ENCODE results near the gene DACH1. TPM values are rescaled to one million over a fixed set of nuclear protein-coding genes. Genes with fewer than 3 reads are reported as not detected.

The DACH1 gene
- total RNA-seq, 1 experiment from 2014 or later = not detected

GRCh38 chr13:71663431-71663830 is 203.6 kb downstream of the DACH1 start:
- H2AFZ ChIP-seq (ENCODE audit: low read depth, low read length, poor library complexity, severe bottlenecking) = no peak overlapping the region
- ATAC-seq = no peak
- ChIA-PET RAD21 (ENCODE audit: low non-redundant PET in 1 of 2, low total read pairs in 2 of 2, uncharacterized antibody in 2 of 2, unreplicated experiment in 2 of 2) (no interaction called here), POLR2A (no interaction called here), CTCF (no interaction called here)
- no peaks in the 10 kb centered on the region for H3K36me3 ChIP-seq (ENCODE audit: control insufficient read depth in 1 of 2, insufficient read depth in 2 of 2, low read length in 2 of 2)
- H3K9ac ChIP-seq (ENCODE audit: low read length) = no peak overlapping the region
- no peaks in the 10 kb centered on the region for H3K4me1 ChIP-seq (ENCODE audit: control insufficient read depth in 1 of 2, insufficient read depth in 2 of 2, low read length in 2 of 2)
- no peaks in the 10 kb centered on the region for H3K9me2 ChIP-seq (ENCODE audit: insufficient read depth)
- H4K20me1 ChIP-seq (ENCODE audit: insufficient read depth) = no peaks in the 10 kb centered on the region
- intact Hi-C loops (cut with micrococcal nuclease) = no loop called here
- H3K4me2 ChIP-seq (ENCODE audit: low read length) = no peak overlapping the region
- no TSS peak for BruUV-seq (replicated peaks)
- no peaks in the 10 kb centered on the region for H3K27me3 ChIP-seq (ENCODE audit: insufficient read depth, low read length)
- DNase-seq (ENCODE audit: low read depth, low spot score) = no peak
- H3K4me3 ChIP-seq (replicated peaks in 1 of 2; ENCODE audit: low read depth in 1 of 2, low read length in 2 of 2) = no peak overlapping the region
- H3K9me3 ChIP-seq (ENCODE audit: control insufficient read depth in 1 of 2, insufficient read depth in 1 of 2, low read depth in 1 of 2, low read length in 2 of 2) = no peaks in the 10 kb centered on the region
- H3K79me2 ChIP-seq (ENCODE audit: insufficient read depth, low read length) = no peaks in the 10 kb centered on the region
- TF ChIP-seq SP1 (IDR thresholded peaks at IDR 0.05; ENCODE audit: low read depth) = no peak
- H3K27ac ChIP-seq (ENCODE audit: low read depth, low read length) = no peak overlapping the region

- POLR2A ChIA-PET = no interaction called here
- H4K20me1 ChIP-seq (ENCODE audit: insufficient read depth) = no peaks in the 10 kb centered on the region
- intact Hi-C loops (cut with micrococcal nuclease) = no loop called here
Observed at GRCh38 chr13:71661921-71662320, 205.1 kb downstream of the DACH1 start.

More at GRCh38 chr13:71661921-71662320, 205.1 kb downstream of the DACH1 start:
- H3K79me2 ChIP-seq (ENCODE audit: insufficient read depth, low read length) = no peaks in the 10 kb centered on the region
- no peaks in the 10 kb centered on the region for H3K9me2 ChIP-seq (ENCODE audit: insufficient read depth)
- TF ChIP-seq ZFX (IDR thresholded peaks at IDR 0.05) (no peak), JUND (IDR thresholded peaks at IDR 0.05) (no peak), MAX (IDR thresholded peaks at IDR 0.05) (no peak), TCF7L2 (IDR thresholded peaks at IDR 0.05; ENCODE audit: borderline replicate concordance, extremely low read depth, insufficient read depth, insufficient read length) (no peak), CEBPB (IDR thresholded peaks at IDR 0.05; ENCODE audit: low read depth) (no peak), ELF1 (IDR thresholded peaks at IDR 0.05; ENCODE audit: borderline replicate concordance, low read depth) (no peak), YY1 (IDR thresholded peaks at IDR 0.05; ENCODE audit: extremely low read depth, insufficient replicate concordance, low read depth, low read length) (no peak), EZH2 (IDR thresholded peaks at IDR 0.05) (no peak)
- no peaks in the 10 kb centered on the region for H3K27me3 ChIP-seq (ENCODE audit: insufficient read depth, low read length)
- ChIA-PET CTCF (no interaction called here), RAD21 (ENCODE audit: low non-redundant PET in 1 of 2, low total read pairs in 2 of 2, uncharacterized antibody in 2 of 2, unreplicated experiment in 2 of 2) (no interaction called here)
- no peaks in the 10 kb centered on the region for H3K4me1 ChIP-seq (ENCODE audit: control insufficient read depth in 1 of 2, insufficient read depth in 2 of 2, low read length in 2 of 2)
- no peak overlapping the region for H3K4me2 ChIP-seq (ENCODE audit: low read length)
- no peak overlapping the region for H2AFZ ChIP-seq (ENCODE audit: low read depth, low read length, poor library complexity, severe bottlenecking)
- ATAC-seq (no peak), DNase-seq (ENCODE audit: low read depth, low spot score) (no peak)
- H3K9me3 ChIP-seq (ENCODE audit: control insufficient read depth in 1 of 2, insufficient read depth in 1 of 2, low read depth in 1 of 2, low read length in 2 of 2) = no peaks in the 10 kb centered on the region
- no peaks in the 10 kb centered on the region for H3K36me3 ChIP-seq (ENCODE audit: control insufficient read depth in 1 of 2, insufficient read depth in 2 of 2, low read length in 2 of 2)
- no peak overlapping the region for H3K9ac ChIP-seq (ENCODE audit: low read length)
- BruUV-seq (replicated peaks) = no TSS peak
- no peak overlapping the region for H3K4me3 ChIP-seq (replicated peaks in 1 of 2; ENCODE audit: low read depth in 1 of 2, low read length in 2 of 2)
- H3K27ac ChIP-seq (ENCODE audit: low read depth, low read length) = no peak overlapping the region

Measured in HCT116 (cell line).